Measurements from ENCODE around the gene ESM1.

Gene ESM1

DNA sequence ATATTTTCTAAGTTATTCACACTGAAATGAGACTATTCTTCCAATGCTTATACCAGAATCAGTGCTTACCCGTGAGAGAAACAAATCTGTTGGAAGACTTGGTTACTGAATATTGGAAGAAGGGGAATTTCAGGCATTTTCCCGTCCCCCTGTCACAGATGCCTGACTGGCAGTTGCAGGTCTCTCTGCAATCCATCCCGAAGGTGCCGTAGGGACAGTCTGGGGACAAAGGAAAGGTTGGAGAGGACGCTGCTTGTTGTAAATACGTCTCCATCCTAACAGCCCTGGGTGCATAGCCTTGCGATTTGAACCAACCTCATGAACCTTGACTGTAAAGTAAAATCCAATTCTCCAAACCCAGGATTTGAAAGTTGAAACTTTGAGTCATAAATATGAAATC is 3.5 kb downstream of the ESM1 start:
- no peak for DNase-seq

DNA sequence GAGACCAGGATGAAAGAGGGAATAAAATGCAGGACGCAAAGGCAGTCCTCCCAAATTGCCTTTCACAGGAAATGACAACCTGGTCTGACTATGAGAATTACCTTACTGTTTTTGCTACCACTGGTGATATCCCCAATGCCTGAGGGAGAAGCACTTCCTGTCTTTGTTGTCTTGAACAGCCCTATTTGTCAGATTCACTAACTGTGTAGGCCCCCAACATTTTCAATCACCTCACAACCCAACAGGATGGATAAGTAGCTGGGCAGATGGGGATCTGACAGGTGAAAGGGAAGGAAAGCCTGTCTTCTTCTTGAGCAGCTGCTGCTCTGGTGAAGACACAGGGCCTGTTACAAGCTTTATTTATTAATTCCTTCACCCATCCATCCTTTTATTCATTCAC is 9.7 kb downstream of the ESM1 start:
- no peak for DNase-seq

DNA sequence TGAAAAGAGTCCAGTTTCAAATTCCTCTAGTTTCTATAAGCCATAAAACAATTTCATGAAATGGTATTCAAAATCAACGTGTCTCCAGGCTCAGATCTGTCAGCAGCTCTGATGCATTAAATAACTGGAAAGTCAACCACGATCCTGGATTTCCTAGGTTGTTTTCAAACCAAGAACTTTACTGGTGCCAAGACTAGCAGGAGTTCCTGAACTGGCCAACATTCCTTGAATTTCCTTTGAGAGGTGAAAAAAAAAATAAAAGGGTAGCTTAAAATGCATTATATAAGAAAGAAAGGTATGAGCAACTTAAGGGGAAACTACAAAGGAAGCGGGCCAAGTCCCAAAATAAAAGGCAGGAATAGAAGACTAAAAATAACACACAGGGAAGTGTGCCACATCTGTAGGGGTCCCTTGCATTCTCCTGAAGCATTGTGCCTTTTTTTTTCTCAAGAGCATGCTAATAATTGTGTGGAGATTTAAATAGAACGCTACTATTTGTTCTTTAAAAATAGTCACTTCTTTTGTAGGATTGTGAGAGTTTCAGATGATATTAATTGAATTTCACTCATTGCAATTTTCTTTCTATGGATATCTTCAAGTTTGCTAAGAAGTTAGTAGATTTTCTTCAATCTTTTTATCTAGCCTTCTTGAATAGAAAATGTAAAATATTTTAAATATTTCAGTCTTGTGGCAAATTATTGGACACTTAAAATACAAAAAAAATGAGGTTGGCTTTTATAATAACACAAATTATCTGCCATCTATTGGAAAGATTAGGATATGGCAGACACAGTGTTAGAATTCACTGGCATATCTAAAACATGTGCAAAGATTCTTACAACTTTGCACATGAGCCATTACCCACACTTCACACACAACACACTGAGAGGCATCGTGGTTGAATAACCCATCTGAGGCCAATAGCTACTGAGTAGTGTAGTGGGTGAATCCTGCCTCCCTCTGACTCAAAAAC is 15.3 kb downstream of the ESM1 start:
- DNase-seq: no peak

DNA sequence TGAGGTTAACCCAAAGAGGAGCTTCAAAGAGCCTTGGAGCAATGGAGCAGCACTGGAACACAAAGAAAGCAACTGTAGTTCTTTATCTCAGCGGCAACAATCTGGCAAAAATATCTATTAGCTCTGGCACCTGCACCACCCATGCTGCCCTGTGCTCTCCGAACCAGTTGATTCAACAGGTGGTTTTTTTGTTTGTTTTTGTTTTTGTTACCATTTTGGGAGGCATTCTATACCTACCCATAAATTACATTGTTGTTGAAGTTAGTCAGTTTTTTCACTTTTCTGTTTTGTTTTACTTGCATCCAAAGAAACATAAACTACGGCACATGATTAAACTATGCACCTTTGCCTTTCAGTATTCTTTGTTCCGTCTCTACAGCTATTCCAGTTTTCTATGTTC is 16.2 kb downstream of the ESM1 start:
- DNase-seq: no peak

DNA sequence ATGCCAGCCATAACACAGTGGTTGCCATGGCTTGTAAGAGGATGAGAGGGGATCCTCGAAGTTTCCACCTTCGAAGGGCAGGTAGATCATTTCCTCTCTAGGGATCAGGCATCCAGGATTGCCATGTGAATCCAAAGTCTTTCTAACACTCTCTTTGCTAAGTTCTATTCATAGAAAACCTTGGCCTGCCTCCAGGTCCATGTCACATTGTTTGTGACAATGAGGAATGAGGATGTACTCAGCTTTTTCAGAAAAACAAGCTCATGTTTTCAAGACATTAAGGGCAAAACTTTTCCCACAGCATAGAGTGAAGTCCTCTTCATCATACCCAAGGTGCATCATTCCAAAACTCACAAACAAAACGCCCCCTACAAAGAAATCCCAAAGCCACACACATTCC is 19.6 kb downstream of the ESM1 start:
- no peak for DNase-seq

DNA sequence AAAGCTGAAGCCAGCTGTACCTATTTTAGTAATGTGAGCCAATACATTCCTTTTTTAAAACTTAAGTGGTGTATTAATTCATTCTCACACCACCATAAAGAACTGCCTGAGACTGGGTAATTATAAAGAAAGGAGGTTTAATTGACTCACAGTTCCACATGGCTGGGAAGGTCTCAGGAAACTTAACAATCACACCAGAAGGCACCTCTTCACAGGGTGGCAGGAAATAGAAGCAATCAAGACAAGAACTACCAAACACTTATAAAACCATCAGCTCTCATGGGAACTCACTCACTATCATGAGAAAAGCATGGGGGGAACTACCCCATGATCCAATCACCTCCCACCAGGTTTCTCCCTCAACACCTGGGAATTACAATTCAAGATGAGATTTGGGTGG is 21.0 kb downstream of the ESM1 start:
- no peak for DNase-seq

DNA sequence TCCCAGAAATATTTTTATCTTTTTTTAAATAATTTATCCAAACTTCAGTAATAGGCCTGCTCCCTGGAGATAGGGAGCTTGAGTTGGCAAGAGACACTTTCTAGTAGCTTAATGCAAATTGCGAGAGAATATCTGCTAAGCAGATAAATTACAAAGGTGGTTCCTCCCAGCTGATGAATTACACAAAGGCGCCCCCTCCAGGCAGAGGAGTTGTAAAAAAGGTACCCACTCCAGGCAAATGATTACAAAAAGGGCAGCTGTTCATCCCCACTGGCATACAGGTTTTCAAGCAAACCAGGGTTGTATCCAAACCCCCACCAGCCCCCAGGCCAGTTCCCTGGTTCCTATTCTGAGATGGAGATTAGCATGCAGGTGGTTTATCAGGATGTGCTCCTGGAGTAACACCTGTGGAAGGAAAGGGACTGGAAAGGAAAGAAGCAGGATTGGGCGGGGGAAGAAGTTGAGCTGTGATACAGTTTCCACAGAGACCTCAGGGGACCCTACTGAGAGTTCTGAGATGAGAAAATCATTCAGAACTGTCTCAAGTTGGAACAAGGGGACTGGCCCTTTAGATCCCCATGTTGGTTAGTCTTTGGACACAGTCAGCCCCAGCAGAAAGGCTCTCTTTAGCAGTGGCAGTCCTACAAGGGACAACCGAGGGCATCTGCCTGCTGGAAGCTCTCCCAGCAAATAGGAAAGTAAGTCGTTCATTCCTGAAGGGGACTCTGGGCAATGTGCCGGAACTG is 25.5 kb downstream of the ESM1 start:
- peak; percentile 50 for DNase-seq

DNA sequence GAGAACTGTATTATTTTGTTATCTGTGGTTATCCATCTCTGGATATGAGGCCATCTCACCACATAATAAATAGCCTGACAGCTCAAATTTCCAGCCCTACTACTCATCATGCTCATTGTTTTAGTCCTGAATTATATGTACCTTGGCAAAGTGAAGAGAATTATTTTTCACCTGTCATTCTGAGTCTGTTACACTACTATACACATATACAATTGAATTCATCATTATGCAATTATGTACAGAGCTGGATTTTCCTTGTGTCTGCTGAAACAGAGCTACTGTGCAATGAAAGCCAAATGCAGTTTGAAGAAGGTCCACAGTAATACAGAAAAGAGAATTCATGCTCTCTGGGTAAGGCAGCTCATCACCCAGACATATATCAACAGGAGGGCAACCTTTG is 28.5 kb downstream of the ESM1 start:
- no peak for DNase-seq

DNA sequence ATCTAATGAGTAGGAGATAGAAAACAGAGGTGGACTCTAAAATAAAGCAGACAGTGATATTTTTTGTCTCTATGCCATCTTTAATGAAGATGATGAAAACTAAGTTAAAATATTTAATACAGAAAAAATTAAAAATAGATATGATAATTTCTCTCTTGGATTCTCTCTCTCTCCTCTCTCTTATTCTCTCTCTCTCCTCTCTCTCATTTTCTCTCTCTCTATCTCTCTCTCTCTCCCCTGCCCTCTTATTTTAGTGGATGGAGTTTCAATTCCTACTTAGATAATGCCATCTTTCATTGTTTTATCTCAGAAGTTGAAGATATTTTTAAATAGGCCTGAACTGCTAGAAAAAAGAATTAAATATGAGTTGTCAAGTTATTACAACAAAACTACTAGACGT is 38.2 kb downstream of the ESM1 start:
- DNase-seq: no peak

DNA sequence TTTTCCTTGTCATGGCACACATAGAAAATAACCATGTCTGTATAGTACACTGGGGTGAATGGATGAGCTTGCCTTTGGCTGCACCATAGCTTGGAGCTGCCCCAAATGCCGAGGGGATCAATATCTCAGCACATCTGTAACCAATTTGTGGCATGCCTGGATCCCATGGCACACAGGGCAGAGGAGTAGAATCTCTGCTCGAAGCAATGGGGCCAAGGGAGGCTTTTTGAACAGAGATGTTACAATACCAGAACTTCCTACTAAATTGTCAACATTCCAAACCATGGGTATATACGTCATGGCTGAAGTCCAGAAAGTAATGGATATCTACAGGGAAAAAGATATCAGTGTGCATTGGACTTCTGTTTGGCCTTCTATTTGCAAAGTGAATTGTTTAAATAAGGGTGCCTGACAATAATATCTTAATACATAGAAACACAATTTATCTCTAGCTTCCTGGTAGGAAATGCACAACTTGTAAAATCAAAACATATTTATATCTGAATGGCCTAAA is 39.0 kb downstream of the ESM1 start:
- DNase-seq: no peak

DNA sequence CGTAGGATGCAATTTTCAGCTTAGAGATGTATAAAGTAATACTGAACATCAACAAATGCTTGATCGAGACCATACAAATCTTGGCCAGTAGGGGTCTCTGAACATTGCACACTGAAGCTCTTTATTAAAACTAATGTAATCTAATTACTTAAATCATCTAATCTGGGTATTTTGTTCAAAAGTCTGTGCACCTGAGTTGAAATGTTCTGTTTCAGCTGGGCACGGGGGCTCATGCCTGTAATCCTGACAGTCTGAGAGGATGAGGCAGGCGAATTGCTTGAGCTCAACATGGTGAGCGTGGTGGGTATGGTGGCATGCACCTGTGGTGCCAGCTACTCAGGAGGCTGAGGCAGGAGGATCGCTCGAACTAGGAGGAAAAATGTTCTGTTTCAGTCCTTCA is 41.0 kb downstream of the ESM1 start:
- peak; percentile 38 for DNase-seq

DNA sequence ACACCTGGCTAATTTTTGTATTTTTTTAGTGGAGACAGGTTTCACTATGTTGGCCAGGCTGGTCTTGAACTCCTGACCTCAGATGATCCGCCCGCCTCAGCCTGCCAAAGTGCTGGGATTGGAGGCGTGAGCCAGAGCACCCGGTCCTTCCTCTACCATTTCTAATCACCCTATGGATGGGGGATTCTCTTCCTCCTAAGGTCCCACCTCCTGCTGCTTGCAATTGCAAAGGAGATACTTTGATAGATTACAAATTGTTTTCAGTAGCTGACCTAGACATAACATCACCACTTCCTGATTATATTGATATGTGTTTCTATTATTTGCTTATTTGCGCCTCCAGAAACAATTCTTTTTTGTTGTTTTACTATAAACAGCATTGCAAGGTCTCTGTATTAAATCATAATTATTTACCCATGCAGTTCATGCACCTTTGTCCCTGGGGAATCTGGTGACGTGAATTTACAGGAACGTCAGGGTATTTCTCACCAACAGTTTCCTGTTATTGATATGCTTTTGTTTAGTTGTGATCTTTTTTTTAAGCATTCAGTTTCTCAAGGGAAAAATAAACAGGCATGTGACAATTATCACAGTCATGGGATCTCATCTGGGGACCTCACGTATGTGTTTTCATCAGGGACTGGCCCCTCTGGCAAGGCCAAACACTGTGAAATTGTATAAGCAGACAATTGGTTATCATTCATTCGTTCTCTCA is 43.2 kb downstream of the ESM1 start:
- DNase-seq: no peak

DNA sequence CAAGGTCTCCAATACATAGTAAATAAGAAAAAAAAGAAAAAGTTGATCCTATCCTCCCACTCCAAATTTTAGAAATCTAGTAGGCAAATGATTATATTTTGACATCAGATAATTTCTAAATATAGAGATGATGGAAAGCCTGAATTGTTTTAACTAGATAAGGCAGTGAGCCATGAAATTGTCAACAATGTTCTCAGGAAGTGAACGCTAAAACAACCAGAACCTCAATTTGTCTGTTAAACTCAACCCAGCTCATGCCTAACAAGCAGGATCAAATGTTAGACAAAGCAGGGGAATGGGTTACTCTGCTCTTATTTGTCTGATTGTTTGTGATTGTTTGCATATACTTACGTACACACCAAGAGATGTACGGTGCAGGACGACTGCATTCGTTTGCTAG is 49.2 kb downstream of the ESM1 start:
- no peak for DNase-seq

DNA sequence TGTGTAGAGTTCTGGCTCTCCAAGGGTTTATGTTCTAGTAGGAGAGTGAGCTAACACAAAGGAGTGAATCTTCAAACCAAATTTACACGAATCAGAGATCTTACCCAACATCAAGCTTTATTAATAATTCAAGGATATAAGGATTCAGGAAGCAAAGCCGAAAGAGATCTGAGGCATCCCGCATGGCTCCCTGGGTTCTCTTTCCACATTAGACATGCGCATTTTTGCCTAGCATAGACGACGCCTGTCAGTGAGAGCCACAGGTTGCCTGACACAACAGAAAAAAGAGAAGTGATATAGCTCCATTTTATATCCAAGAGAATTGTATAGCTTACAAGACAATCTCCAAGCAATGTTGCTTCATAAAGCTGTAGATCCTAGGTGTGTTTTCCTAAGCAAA is 52.6 kb downstream of the ESM1 start:
- no peak for DNase-seq

DNA sequence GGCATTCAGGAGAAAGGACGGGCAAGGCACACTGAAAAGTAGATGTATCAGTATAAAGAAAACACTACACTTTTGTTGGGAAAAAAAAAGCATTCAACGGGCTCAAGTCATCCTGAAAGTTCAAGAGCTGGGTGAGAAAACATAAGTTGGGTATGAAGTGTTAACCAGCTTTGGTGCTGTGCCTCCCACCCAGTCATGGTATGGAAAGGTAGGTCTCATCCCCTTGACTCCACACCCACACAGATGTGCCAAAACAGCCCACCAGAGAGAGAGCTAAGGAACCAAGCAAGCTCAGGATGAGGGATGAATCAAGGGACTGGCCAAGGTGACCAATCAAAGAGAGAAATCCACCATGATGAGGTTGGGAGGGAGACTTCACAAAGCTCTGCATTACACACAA is 54.7 kb downstream of the ESM1 start:
- no peak for DNase-seq
